Stimulated activated effector memory CD8-positive, alpha-beta T cell treated with anti-CD3 and anti-CD28 coated beads, Interleukin-12 subunit alpha, Interleukin-12 subunit beta, amount 100 ng/mL, for 72 hours (primary cell): ENCODE results near the gene DCAF4.
A peak's percentile ranks its signal among the peaks of the same experiment; 100 is the strongest.
"Not testable (repeated sequence)": the region's sequence is repeated elsewhere in the genome, so short reads cannot be mapped to it uniquely, and the experiment has no call there.

Experiments
- ATAC-seq: fragments of 150-1000 bp; cut with Tn5 transposase; 2 replicates; pipeline ENCODE4 v1.10.0; 2021
- DNase-seq, 2 donors: peaks; one replicate each; pipeline ENCODE4 v3.0.0; 2021 to 2022; ENCODE audit warnings: low spot score in 2 of 2
- H3K27ac Mint-ChIP-seq: one replicate; pipeline ENCODE4 v1.8.0; 2022; ENCODE audit warnings: mild to moderate bottlenecking, mixed read lengths
- H3K36me3 Mint-ChIP-seq: one replicate; pipeline ENCODE4 v1.8.0; 2022; ENCODE audit warnings: mild to moderate bottlenecking, mixed read lengths
- H3K4me1 Mint-ChIP-seq: one replicate; pipeline ENCODE4 v1.8.0; 2022; ENCODE audit warnings: mixed read lengths
- H3K4me3 Mint-ChIP-seq: one replicate; pipeline ENCODE4 v1.8.0; 2022; ENCODE audit warnings: mild to moderate bottlenecking, mixed read lengths
- H3K9me3 Mint-ChIP-seq: one replicate; pipeline ENCODE4 v1.8.0; 2022; ENCODE audit warnings: mixed read lengths

DCAF4 gene

DNA sequence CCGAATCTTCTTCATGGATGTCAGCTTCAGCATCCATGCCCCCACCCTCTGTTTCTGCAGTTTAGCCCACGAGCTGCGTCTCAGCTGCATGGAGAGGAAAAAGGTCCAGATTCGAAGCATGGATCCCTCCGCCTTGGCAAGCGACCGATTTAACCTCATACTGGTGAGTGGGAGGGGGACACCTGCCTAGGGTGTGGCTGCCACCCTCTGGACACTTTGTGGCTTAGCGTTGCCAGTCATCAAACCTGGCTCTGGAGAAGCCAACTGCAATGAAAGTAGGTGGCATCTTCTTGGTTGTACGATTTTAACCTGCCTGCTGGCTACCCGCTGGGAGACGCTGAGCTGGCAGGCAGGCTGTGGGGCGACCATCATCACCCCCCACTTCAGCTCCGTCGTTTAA lies 16.7 kb downstream of the DCAF4 start:
- ATAC-seq (no peak), DNase-seq (no peak)
- H3K4me1 Mint-ChIP-seq: peaks cover 10% of the 10 kb centered on the region
- H3K27ac Mint-ChIP-seq: no peak overlapping the region
- no peaks in the 10 kb centered on the region for H3K9me3 Mint-ChIP-seq
- H3K4me3 Mint-ChIP-seq: no peak overlapping the region
- peaks cover 72% of the 10 kb centered on the region for H3K36me3 Mint-ChIP-seq

DNA sequence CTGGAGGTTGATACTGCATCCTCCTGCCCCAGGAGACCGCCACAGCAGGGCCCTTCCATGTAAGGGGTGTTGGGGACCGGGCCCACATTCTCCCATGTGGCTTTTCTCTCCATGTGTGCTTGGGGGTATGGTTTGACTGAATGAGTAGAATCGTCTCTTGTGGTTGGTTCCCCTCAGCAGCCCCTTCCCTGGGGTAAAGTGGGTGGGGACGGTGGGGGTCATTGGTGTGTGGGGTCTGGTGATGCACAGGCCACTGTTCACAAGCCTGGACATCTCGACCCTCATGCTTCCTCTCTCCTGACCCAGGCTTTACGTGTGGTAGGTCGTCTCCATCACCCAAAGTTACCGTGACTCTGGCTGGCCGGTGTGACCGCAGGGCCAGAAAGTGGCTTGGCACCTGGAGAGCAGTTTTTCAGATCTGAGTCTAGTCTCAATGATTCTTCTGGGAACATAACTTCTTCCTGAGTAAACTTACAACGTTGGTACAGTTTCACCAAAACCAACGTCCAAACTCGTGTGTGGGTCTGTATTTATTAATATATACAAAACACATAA lies 17.7 kb downstream of the DCAF4 start:
- Mint-ChIP-seq H3K9me3 (no peaks in the 10 kb centered on the region), H3K4me1 (peaks cover 14% of the 10 kb centered on the region), H3K36me3 (peaks cover 71% of the 10 kb centered on the region), H3K27ac (no peak overlapping the region), H3K4me3 (no peak overlapping the region)
- DNase-seq (no peak), ATAC-seq (no peak)

DNA sequence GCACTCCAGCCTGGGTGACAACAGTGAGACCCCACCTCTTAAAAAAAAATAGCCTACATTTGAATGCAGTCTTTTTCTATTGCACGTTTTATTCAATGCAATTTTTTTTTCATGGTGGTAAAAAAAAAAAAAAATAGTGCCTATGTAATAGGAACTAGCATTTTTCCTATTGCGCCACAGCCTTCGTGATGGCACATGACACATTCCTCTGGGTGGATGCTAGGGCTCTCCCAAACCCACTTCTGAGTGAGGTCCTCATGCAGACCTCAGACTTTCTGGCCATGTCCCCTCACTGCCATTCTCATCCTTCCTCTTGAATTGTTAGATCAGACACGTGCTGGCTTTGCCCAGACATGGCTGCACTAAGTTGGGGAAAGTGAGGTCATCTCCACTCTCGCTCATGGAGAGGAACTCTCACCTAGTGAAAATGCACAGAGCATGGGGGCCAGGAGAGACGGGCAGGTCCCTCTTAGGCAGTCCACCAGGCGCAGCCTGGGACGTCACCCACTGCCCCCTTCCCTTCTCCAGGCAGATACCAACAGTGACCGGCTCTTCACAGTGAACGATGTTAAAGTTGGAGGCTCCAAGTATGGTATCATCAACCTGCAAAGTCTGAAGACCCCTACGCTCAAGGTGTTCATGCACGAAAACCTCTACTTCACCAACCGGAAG lies 19.2 kb downstream of the DCAF4 start:
- H3K4me1 Mint-ChIP-seq: peaks cover 14% of the 10 kb centered on the region
- DNase-seq (no peak), ATAC-seq (no peak)
- peaks cover 65% of the 10 kb centered on the region for H3K36me3 Mint-ChIP-seq
- H3K27ac Mint-ChIP-seq: no peak overlapping the region
- H3K4me3 Mint-ChIP-seq: no peak overlapping the region
- H3K9me3 Mint-ChIP-seq: no peaks in the 10 kb centered on the region

DNA sequence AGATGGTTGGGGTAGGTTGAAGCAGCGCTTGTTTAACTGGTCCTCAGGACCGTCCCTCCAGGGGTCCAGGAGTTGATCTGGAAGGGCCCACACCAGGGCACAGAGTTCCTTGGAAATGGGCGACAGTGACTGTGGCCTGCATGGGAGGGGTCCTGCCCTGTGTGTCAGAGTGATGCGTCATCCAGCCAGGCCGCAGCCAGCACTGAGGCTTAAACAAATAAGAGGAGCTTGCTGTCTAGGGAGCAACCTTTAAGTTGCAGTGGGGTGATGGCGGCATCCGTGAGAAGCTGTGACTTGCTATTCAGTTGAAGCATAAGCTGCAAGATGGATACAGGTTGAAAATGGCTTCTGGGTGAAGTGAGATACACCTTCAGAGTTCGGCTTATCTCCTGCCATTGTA lies 20.2 kb downstream of the DCAF4 start:
- Mint-ChIP-seq H3K4me1 (peaks cover 14% of the 10 kb centered on the region), H3K27ac (no peak overlapping the region), H3K36me3 (peaks cover 60% of the 10 kb centered on the region), H3K9me3 (no peaks in the 10 kb centered on the region), H3K4me3 (no peak overlapping the region)
- no peak for DNase-seq
- ATAC-seq: no peak

DNA sequence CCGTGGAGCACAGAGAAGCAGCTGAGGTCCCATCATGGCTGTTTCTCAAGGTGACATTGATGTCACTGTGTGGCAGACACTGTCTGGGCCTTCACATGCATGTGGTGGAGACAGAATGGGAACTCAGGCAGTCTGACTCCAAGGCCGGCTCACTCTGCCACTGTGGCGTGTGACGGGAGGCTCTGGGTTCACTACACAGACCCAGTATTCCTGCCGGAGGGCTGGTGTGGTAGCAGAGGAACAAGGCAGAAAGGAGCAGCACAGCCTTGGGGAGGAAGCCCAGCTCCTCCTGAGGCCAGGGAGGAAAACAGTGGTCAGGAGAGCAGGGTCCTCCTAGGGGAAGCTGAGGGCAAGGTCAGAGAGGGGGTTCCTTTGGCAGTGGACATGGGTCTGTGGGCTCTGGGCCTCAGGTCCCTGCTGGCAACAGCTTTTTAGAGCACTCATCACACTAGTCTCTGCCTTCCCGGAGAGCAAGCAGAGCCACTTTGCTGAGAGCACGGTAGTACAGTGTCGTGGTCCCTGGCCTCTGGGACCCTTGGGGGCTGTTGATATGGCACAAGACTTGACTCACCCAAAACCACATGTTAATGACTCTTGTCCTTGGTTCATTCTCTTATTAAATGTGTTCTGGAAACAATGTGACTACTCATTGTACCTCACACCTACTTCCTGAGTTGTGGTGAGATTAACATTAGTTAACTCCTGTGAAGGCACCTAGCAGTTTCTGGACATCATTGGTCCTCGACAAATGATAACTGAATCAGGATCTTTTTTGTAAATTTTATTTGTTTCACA lies 21.3 kb downstream of the DCAF4 start:
- no peaks in the 10 kb centered on the region for H3K9me3 Mint-ChIP-seq
- no peak for DNase-seq
- H3K4me3 Mint-ChIP-seq: no peak overlapping the region
- peak; percentile 86 for ATAC-seq
- peaks cover 60% of the 10 kb centered on the region for H3K36me3 Mint-ChIP-seq
- H3K27ac Mint-ChIP-seq: peak overlapping the region; percentile 87
- H3K4me1 Mint-ChIP-seq: peaks cover 14% of the 10 kb centered on the region

DNA sequence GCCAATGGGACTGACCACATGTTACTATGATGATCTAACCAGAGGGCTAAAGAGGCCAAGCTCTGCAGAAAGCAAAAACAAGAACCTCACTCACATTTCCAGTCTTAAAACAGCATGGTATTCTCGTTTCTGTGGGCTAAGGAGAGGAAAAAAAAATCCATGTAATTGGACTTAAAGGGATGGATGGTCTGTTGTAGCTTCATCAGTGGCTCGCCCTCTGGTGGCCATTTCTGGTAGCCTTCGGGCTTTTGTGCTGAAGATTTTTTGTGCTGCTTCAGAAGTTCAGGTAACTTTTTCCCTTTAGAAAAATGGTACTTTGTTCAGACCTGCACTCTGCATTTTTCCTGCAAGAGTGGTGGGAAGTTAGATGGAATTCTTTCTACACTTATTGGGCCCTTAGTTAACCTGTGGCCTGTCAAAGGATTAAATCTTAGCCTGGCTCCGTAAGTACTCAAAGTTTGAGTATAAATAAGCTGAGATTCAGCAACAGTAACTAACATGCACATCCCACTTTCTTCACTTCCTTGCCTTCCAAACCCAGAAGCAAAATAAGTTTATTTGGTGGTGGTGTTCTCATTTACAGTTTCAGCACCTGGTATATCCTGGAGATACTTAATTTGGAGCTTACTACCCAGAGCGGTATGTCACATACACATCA lies 22.3 kb downstream of the DCAF4 start:
- Mint-ChIP-seq H3K4me3 (no peak overlapping the region), H3K4me1 (peaks cover 14% of the 10 kb centered on the region), H3K36me3 (peaks cover 60% of the 10 kb centered on the region), H3K27ac (no peak overlapping the region), H3K9me3 (no peaks in the 10 kb centered on the region)
- ATAC-seq (peak; percentile 31), DNase-seq (peak; percentile 49 to 80)

DNA sequence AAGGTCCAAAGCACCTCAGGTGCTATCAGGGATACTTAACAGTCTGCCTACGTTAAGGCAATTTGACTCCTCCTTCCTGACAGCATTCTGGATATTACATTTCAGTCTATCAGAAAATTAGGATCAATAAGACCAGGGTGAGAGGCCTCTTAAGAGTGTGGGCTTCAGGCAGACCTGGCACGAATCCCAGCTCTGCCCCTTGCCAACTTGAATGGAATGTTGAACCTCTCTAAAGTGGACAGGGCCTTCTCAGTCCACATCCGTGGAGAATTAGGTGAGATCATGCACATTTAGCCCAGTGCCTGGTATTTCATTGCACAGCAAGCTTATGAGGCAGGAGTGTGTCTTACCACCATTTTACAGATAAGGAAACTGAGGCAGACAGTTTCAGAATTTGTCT lies 25.9 kb downstream of the DCAF4 start:
- no peaks in the 10 kb centered on the region for H3K9me3 Mint-ChIP-seq
- H3K27ac Mint-ChIP-seq: peak overlapping the region; percentile 74
- peaks cover 65% of the 10 kb centered on the region for H3K36me3 Mint-ChIP-seq
- H3K4me3 Mint-ChIP-seq: no peak overlapping the region
- H3K4me1 Mint-ChIP-seq: peaks cover 14% of the 10 kb centered on the region
- DNase-seq (no peak), ATAC-seq (no peak)

DNA sequence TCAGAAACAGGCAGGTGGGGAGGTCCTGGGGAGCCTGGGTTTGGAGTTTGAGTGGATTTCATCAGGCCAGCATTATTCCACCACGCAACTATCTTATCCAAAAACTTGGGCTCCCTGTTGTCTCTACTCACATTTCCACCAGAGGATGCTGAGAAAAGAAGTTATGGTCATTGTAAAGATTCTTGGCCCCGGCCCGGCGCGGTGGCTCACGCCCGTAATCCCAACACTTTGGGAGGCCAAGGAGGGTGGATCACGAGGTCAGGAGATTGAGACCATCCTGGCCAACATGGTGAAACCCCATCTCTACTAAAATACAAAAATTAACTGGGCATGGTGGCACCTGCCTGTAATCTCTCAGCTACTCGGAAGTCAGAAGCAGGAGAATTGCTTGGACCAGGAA lies 30.5 kb downstream of the DCAF4 start:
- not testable (repeated sequence) for ATAC-seq, H3K9me3 Mint-ChIP-seq

DNA sequence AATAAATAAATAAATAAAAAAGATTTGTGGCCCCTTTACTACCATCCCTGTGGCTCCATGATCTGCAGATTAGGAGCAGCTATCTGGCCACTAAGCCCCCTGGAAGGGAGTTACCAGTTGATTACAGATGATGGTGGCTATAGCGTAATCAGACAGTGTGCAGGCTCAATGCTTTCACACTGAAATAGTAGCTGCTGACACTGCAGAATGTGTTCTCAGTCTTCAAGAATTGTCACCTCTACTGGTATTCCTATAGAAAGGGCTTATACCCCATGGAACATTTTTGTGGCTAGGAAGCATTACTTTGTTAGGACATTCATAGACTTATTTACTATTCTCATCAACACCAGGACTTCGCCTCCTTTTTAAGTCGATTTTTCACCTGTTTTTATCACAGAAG lies 30.9 kb downstream of the DCAF4 start:
- Mint-ChIP-seq H3K4me1 (no peaks in the 10 kb centered on the region), H3K27ac (no peak overlapping the region), H3K36me3 (peaks cover 78% of the 10 kb centered on the region), H3K4me3 (no peak overlapping the region), H3K9me3 (no peaks in the 10 kb centered on the region)
- DNase-seq (no peak), ATAC-seq (no peak)

More for the DNA sequence above, 30.5 kb downstream of the DCAF4 start:
- H3K4me3 Mint-ChIP-seq, DNase-seq, H3K4me1 Mint-ChIP-seq: not testable (repeated sequence)
- H3K36me3 Mint-ChIP-seq: peaks cover 82% of the 10 kb centered on the region
- peak overlapping the region; percentile 55 for H3K27ac Mint-ChIP-seq

DNA sequence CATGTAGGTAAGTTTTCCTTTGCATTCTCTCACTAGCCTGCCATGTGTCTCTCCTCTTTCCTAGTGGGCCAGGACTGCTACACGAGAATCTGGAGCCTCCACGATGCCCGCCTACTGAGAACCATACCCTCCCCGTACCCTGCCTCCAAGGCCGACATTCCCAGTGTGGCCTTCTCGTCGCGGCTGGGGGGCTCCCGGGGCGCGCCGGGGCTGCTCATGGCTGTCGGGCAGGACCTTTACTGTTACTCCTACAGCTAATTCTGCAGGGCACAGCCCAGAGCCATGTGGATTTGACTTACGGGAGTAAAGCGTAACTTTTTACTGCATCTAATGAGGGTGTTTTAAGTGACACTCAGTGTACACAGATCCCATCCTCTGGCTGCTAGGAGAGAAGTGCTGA lies 32.3 kb downstream of the DCAF4 start:
- DNase-seq (no peak), ATAC-seq (no peak)
- Mint-ChIP-seq H3K36me3 (peaks cover 72% of the 10 kb centered on the region), H3K27ac (no peak overlapping the region), H3K4me1 (no peaks in the 10 kb centered on the region), H3K9me3 (no peaks in the 10 kb centered on the region), H3K4me3 (no peak overlapping the region)

DNA sequence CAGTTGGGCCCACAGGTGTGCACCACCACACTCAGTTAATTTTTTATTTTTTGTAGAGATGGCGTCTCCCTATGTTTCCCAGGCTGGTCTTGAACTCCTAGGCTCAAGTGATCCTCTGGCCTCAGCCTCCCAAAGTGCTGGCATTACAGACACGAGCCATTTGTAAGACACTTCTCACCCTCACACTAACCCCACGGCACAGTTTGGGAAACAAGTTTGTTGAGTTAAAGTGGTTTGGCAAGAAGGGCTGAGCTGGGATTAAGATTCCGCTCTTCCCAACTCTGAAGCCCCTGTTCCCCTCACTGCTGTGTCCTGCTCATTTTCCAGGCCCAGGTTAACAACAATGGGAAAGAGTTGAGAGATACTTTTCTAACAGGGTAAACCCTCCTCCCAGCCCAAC lies 34.8 kb downstream of the DCAF4 start:
- ATAC-seq, H3K9me3 Mint-ChIP-seq, H3K27ac Mint-ChIP-seq, H3K4me3 Mint-ChIP-seq, DNase-seq, H3K4me1 Mint-ChIP-seq: not testable (repeated sequence)
- peaks cover 50% of the 10 kb centered on the region for H3K36me3 Mint-ChIP-seq

DNA sequence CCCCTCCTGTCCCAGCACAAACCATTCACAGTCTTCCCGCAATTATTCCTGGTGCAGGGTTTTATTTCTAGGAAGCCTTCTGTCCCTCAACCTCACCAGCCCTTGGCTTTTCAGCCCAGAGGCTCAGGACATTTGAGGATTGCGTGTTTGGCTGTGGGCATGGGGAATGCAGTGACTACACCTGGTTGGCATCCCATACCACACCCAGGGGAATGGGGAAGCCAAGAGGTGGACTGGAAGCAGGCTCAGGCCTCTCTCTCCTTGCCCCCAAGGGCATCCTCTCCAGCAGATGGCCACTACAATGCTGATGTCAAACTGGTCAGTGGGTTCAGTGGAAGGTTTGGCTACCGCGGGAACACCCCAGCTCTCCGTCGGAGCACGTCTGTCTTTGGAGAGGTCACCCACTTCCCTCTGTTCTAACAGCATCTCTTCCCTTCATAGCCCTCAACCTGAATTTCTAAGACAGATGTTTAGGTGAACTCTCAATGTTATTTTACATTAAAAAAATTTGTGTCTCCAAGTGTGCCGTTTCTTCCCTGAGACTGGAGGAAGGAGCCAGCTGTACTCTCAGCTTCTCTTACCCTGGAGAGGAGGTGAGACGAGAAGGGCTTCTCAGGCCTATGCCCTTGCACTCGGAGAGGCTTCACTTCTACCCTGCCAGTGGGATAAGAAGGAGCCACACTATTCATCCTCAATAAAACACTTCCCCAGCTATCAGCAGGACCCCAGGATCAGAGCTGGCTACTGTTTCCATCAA lies 35.5 kb downstream of the DCAF4 start:
- no peak for ATAC-seq
- peaks cover 6% of the 10 kb centered on the region for H3K4me1 Mint-ChIP-seq
- H3K27ac Mint-ChIP-seq: no peak overlapping the region
- H3K9me3 Mint-ChIP-seq: no peaks in the 10 kb centered on the region
- no peak for DNase-seq
- H3K4me3 Mint-ChIP-seq: no peak overlapping the region
- H3K36me3 Mint-ChIP-seq: peaks cover 44% of the 10 kb centered on the region

DNA sequence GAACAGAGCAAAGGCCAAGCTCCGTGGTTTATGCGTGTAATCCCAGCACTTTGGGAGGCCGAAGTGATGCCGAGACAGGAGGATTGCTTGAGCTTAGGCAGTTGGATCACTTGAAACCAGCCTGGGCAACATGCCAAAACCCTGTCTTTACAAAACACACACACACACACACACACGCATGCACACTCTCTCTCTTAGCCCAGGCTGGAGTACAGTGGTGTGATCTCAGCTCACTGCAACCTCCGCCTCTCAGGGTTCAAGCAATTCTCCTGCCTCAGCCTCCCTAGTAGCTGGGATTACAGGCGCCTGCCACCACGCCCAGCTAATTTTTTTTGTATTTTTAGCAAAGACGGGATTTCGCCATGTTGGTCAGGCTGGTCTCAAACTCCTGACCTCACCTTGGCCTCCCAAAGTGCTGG lies 36.1 kb downstream of the DCAF4 start:
- DNase-seq, H3K9me3 Mint-ChIP-seq, H3K4me1 Mint-ChIP-seq, H3K4me3 Mint-ChIP-seq, ATAC-seq: not testable (repeated sequence)
- Mint-ChIP-seq H3K27ac (peak overlapping the region; percentile 29), H3K36me3 (peaks cover 41% of the 10 kb centered on the region)

DNA sequence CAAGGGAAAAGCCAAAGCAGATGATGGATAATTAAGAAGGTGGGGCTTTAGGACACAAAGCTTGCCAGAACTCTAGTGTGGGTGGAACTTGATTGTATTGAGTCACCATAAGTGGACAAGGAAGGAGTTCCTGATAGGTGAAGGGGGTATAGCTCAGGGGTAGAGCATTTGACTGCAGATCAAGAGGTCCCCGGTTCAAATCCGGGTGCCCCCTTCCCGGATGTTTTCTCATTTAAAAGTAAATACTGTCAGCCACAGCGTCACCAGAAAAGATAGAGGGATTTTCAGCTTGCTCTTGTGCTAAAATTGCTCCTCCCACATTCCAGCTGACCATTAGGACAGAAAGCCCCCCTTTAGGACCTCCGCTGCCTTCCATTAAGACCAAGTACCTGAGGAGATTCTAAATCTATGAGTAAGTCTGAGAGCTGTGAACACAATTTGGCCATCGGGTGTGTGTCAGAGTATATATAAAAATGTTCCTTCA lies 36.6 kb downstream of the DCAF4 start:
- ATAC-seq: no peak
- H3K4me3 Mint-ChIP-seq: no peak overlapping the region
- no peaks in the 10 kb centered on the region for H3K9me3 Mint-ChIP-seq
- DNase-seq: no peak
- peaks cover 6% of the 10 kb centered on the region for H3K4me1 Mint-ChIP-seq
- peaks cover 36% of the 10 kb centered on the region for H3K36me3 Mint-ChIP-seq
- peak overlapping the region; percentile 29 for H3K27ac Mint-ChIP-seq

DNA sequence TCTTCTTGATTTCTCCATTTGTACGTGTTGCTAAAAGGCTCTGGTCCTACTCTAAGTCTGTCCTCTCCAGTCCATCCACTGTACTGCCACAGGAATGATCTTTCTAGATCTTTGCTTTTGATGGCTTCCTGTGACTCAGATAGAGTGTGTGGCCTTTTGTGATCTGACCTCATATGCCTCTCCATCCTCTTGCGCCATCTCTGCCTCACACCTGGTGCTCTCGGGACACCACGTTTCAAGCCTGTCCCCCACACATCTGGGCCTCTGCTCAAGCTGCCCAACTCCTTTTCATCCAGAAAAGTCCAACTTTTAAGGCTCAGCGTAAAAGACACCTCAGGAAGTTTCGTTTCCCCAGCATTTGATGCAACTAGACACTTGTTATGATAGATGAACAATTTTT lies 39.0 kb downstream of the DCAF4 start:
- peaks cover 6% of the 10 kb centered on the region for H3K4me1 Mint-ChIP-seq
- DNase-seq (no peak), ATAC-seq (peak; percentile 57)
- no peaks in the 10 kb centered on the region for H3K9me3 Mint-ChIP-seq
- no peak overlapping the region for H3K4me3 Mint-ChIP-seq
- H3K36me3 Mint-ChIP-seq: peaks cover 41% of the 10 kb centered on the region
- H3K27ac Mint-ChIP-seq: no peak overlapping the region
